Fibroblast of skin of left biceps (primary cell): ENCODE data around the gene NCOA1.
"Not testable (repeated sequence)": the region's sequence is repeated elsewhere in the genome, so short reads cannot be mapped to it uniquely, and the experiment has no call there.

Experiments used
- DNase-seq, 2 experiments: peaks; one replicate each; pipeline ENCODE4 v3.0.0-alpha.2; 2013; ENCODE audit warnings: low read depth in 2 of 2

The NCOA1 gene

DNA sequence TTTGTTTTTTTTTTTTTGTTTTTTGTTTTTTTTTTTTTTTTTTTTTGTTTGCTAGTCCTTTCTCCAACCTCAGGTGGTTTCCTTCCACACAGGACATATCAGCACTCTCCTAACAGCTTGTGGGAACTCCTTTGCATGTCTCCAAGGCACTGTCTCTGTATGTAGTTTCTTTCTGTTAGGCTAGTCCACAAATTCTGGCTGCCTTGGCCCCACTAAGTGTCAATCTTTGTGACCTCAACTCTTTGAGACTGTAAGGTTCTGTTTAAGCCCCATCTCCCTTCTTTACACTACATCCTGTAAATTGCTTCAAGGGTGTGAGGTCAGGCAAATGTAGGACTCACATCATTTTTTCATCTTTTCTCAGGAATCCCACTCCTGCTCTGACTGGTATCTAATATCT lies 85.1 kb downstream of the NCOA1 start:
- DNase-seq, result no peak

DNA sequence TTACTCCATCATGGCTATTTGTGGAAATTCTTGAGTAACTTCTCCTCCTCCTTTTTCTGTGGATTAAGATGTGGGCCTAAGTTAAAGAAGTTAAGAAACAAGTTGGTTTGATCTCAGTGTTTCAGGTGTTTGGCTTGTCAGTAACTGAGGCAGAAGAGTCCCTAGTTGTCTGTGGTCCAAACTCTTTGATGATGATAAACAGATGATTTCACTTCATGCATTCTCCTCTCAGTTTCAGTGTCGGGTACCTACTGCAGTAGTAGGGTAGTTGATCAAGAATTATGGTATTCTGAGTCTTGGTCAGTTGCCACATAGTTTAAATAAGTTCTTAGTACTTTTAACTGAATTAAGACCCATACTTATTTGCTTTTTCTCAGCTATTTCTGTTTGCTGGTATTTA lies 85.6 kb downstream of the NCOA1 start:
- no peak for DNase-seq

DNA sequence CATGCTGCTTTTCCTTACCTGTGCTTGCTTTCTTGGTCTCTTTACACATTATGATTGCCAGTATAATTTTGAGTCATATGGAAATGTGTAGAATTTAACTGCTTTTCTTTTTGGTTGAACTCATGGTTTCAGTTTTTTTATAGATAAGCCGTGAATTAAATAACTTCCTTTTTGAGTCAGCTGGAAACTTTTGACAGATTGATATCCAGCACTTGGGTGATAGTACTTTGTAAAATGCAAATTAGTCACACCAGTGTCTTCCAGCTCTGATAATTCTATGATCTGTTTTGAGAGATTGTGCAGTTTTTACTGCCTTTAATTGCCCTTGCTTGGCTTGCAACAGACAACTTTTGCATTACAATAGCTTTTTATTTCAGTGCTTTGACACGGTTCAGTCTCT lies 86.4 kb downstream of the NCOA1 start:
- DNase-seq, result no peak

DNA sequence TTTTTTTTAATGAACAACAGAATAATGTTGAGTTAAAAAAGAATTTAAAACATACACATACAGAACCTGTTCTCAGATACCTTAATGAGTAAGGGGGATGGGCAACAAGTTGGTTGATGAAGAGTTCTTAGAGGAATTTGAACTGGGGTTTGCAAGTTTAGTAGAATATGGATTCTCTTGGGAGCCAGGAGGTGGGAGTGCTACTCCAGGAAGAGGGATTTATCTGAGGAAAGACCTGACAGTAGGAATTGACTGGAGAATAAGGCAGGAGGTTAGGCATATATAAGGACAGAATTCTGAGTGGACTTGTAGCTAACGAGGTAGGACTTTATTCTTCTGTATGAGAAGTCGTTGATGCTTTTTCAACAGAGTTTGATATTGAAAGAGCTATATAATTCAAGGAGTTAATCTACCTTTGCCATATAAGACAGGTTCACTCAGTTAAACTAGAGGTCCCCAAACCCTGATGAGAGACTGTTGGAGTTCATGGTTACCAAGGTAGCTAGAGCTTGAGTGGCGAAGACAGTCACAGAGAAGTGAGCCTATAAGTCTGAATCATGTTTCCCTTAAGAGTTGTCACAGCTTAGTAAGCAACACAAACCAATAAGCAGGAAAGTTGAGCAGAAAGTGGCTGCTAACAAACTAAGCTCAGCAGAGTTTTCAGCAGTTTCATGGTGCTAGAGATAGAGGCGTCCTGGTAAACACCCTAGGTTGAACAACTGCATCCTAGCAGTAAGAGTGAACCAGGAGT lies 88.2 kb downstream of the NCOA1 start:
- DNase-seq, result no peak

DNA sequence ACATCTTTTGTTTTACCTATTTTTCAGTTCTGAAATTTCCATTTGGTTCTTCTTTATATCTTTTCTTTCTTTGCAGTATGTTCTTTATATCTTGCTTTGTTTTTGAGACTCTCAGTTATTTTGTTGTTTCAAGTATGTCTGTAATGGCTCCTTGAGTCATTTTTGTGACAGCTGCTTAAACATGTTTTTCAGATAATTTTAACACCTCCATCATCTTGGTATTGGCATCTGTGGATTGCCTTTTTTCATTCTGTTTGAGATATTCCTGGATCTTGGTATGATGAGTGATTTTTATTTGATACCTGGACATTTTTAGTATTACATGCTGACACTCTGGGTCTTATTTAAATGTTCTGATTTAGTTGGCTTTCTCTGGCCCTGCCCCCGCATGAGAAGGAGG lies 89.5 kb downstream of the NCOA1 start:
- no peak for DNase-seq

DNA sequence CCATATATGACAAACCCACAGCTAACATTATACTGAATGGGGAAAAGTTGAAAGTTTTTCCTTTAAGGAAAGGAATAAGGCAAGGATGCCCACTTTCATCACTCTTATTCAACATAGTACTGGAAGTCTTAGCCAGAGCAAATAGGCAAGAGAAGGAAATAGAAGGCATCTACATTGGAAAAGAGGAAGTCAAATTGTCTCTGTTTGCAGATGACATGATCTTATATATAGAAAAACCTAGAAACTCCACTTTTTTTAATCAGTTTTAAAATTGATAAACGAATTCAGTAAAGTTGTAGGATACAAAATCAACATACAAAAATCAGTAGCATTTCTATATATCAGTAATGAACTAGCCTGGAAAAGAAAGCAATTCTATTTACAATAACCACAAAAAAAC lies 90.9 kb downstream of the NCOA1 start:
- not testable (repeated sequence) for DNase-seq

DNA sequence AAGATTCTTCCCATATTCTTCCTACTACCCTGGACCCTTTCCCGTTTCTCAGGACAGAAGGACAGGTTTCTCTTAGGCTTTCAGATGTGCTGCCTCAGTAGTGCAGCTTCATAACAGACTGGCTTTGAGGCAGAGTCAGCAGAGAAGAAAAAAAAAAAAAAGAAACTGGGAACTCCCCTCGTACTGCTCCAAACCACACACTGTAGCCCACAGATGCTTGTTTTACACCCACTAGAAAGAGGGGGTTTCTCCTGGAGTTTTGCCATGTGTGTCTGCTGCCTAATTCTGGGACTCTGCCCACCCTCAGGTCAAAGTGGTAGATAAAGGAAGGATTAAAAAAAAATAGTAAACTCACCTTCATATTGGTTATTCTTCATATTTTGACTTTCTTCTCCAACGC lies 95.9 kb downstream of the NCOA1 start:
- DNase-seq, result no peak

DNA sequence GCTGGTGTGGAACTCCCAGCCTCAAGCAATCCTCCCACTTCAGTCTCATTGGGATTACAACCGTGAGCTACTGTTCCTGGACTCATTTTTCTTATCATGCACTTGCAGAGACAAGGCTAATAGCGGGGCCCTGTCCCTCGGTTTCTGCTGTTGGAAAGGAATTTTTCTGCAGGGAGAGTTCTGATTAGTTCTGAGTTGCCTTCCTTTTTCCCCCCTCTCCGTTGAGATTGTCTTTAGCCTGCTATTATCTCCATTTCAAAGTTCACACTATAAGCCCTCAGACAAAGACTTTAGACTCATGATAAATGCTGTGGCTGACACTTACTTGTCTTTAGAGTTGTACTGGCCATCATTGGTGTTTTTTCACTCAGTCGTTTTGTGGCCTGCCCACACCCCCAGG lies 97.2 kb downstream of the NCOA1 start:
- DNase-seq, result no peak

DNA sequence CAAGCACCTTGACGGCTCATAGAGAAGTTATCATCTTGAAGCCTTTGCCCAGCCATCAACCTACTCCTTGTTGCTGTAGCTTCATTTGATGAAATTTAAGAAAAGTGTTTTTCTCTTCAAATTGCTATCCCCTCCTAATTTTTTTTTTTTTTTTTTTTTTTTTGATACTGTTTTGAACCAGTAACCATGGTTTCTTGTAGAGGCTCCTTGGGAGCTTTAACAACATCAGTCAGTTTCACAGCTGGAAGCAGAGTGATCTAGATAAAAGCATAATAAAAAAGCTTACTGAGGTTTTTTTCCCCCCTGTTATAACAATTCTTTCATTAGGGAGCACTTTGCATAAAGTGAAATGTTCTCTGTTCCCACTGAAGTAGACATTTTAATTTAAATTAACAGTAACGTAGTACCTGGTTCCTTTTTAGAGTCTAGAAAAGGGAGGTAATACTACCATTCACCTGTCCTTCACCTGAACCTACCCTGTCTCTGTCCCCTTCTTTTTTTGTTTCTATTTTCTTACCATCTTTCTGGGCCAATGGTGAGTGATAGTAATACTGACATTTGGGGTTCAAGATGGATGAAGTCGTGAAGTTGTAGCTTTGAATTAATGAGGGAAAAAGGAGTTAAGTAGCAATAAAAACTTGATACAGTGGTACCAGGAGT lies 101.5 kb downstream of the NCOA1 start:
- DNase-seq, result no peak

DNA sequence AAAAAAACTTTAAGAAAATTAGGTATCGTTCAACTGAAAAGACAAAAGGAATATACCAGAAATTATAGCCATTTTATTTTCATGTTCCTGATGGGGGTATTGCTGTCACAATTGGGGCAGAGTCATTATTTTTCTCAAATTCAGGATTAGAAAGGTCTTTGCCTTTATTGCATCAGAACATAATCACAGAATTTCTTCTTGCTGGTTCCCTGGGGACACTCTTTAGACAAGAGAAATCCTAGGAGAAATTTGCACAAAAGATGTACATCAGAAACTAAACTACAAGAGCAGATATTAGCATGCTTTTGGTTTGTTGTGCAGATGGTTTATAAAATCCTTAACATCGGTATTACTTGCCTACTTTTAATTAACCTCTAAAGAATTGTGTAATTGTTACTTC lies 103.2 kb downstream of the NCOA1 start:
- DNase-seq, result no peak

DNA sequence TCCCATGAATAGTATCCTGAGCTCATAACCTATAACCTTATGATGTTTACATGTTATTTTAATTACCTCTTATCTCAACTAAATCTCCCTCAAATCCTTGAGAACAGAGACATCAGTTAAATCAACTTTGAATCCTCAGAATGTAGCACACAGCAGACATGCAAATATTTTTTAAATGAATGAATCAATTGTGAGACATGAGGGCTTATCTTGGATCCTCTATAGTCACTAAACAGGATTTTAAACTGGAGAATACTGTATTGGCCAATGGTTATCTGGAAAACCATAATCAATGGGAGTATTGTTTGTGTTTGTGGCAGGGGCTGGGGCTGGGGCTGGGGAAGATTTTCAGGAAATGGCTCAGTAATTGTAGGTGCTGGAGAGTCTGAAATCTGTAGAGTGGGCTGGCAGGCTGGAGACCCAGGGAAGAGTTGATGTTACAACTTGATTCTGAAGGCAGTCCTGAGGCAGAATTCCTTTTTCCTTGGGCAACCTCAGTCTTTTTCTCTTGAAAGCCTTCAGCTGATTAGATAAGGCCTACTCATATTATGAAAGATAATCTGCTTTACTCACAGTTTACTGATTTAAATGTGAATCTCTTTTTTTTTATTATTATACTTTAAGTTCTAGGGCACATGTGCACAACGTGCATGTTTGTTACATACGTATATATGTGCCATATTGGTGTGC lies 106.3 kb downstream of the NCOA1 start:
- no peak for DNase-seq

DNA sequence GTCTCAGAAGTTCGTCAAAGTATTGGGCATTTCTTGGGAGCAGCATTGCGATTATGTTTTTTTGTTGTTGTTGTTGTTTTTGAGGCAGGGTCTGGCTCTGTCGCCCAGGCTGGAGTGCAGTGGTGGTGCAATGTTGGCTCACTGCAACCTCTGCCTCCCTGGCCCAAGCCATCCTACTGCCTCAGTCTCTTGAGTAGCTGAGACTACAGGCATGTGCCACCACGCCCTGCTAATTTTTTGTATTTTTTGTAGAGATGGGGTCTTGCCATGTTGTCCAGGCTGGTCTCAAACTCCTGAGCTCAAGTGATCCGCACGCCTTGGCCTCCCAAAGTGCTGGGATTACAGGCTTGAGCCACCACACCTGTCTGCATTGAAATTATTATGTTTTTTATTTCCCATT lies 109.1 kb downstream of the NCOA1 start:
- DNase-seq, result not testable (repeated sequence)

DNA sequence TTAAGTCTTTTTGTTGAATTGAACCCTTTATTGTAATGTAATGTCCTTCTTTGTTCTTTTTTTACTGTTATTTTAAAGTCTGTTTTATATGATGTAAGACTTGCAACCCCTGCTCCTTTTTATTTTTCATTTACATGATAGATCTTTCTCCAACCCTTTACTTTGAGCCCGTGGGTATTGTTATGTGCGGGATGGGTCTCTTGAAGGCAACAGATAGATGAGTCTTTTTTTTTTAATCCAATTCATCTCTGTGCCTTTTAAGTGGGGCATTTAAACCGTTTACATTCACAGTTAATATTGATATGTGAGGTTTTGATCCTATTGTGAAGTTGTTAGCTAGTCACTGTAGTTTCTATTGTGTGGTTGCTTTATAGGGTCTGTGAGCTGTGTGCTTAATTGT lies 120.6 kb downstream of the NCOA1 start:
- no peak for DNase-seq

DNA sequence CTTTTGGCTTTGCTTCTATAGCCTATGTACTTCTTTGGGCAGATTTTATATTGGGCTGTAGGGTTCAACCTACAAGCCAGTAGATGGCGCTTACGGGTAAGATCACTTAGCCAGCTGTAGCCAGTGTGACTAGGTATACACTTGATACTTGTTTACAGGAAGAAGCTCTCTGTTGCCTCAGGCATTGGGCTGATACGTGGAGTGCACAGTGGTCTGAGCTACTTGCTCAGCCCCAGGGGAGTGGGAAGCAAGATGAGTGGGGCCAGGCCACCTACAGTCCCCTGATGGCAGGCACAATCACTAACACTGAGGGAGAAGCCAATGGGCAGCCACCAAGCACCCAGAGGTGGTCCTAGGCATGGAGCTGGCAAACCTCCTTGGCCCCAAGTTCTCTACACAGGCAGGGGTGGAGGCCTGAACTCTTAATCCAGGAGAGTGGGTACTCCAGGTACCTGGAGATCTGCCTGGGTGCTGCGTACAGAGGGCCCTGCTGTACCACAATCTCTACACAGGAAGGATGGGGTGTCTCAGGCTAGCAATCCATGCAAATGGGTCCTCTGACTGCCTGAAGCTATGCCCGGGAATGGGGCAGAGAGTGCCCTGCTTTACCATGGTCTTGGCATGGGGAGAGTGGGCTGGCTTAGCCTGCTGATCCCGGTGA lies 122.2 kb downstream of the NCOA1 start:
- peak in 1 of 2 experiments; percentile 7 for DNase-seq

DNA sequence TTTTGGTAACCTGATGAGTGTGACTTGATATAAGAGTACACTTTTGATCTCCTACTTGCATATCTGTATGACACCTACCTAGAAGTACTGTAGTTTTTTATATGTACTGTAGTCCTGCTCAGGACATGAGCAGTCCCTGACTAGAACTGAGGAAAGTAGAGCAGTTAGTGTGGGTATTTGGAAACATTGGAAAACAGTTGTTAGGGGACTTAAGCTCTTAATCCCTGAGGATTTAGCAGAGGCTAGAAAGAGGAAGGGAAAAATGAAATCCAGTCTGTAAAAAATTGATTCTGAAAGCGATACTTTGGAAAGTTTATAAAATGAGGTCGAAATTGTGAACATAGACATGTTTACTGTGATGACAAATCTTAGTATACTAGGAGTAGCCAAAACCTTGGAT lies 125.6 kb downstream of the NCOA1 start:
- no peak for DNase-seq

DNA sequence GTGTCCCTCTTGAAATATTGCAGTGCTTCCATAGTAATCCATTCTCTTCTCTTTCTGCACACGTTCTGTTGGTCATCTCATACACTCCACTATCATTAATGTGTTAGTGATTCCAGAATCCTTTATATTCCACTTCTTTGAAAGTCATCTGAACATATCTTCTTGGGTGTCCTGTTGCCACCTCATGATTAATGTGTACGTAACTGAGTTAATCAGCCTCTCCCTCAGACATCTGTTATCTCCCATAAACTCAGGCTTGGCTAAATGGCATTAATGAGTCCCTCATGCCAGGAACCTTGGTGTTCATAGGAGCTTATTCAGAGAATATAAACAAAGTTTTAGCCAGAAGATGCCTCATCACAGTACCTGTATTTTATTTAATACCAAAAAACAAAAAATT lies 126.4 kb downstream of the NCOA1 start:
- no peak for DNase-seq

DNA sequence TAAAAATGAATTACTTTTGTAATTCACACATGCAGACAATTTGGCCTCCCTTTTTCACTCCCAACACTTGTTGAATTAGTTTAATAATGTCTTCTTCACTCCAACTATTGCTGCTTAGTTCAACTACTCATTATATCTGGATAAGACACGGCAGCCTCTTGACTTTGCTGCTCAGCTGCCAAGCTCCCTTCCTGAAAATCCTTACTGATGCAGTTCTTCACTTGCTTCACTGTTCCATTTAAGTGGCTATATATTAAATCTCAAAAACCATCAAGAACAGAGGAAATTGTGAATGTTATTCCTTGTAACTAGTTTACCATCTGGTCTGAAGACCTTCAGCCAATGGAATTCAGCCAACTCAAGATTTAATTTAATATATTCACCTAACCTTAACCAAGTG lies 127.1 kb downstream of the NCOA1 start:
- DNase-seq, result no peak

DNA sequence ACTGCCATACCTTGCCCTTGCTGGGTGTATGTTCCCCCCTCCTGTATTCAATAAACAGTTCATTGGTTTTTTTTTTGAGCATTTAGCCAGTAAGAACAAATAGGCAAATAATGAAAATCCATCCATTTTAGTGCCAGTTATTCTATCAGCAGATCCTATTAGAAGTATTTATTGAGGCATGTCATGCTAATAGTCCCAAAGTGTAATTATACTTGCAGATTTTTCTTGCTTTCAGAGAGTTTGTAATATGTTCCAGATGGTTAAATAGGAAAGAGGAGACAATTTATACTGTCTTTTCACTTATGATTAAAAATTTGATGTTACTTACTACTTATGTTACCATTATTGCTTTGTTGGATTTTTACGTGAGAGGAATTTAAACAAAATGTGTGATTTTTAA lies 127.6 kb downstream of the NCOA1 start:
- no peak for DNase-seq

DNA sequence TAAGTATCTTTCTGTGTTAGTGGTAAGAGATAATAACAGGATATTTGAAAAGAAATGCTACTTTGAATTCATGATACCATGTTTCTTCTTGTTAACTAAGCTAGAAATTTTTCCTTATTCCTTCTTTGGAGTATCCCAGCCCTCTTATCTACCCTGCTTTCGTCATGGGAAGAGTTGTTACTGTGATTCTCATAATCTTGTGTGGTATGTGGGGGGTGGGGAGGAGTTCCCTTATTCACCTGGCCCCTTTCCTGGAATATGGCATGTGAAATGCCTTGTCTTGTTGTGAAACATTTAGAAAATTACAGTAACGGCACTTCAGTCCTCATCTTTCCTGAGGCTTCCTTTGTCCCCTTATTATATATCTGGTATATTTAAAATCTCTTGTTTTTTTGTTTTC lies 129.9 kb downstream of the NCOA1 start:
- no peak for DNase-seq

DNA sequence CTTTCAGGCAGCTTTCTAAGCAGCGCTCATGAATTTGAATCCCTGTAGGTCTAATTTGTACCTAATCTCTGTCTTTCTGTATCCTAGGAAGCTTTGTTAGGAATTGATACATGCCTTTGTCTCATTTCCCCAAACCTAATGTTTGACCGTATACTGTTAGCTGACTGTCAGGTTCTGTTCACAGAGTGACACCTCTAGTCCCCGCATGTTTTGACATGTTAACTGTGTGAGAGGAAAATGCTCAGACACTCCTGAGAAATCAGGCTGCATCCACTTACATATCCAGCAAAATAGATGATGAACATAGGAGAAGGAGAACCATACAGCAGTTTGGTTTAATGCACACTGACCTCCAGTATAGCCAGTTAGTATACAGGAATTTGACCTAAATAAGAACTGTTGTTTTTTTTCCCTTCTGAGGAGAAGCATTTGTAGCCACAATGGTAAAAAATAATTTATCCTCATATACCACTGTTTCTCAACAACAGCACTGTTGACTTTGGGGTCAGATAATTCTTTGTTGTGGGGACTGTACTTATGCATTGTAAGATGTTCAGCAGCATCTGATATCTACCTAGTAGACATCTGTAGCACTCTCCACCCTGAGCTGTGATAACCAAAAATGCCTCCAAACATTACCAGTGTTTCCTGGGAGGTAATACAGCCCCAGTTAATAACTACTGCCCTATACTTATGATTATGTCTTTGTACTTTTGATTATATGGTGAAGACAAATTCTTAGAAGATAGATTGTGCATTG lies 130.9 kb downstream of the NCOA1 start:
- no peak for DNase-seq

DNA sequence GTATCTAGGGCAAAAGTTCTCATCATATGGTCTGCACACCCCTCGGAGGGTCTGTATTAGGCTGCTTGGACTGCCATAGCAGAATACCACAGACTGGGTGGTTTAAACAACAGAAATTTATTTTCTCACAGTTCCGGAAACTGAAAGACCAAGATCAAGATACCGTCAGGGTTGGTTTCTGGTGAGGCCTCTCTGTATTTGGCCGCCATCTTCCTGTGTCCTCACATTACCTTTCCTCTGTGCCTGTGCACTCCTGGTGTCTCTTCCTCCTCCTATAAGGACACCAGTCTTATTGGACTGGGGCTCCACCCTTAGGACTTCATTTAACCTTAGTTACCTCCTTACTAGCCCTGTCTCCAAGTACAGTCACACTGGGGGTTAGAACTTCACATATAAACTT lies 132.5 kb downstream of the NCOA1 start:
- DNase-seq, result no peak

DNA sequence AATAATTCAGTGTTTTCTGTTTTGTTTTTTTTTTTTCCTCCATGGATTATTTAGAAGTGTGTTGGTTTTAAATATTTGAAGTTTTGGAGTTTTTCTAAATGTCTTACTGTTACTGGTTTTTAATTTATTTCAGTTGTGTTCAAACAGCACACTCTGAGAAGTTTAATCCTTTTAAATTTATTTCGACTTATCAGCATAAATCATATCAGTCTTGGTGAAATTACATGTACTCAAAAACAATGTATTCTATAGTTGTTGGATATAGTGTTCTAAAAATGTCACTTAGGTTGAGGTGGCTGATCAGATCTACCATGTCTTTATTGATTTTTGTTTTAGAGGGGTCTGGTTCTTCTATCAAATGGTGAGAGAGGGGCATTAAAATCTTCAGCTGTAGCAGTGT lies 134.7 kb downstream of the NCOA1 start:
- no peak for DNase-seq
